HG03064 (cell line): Measurements from ENCODE around the gene DAZ4.
"Not testable (repeated sequence)": the region's sequence is repeated elsewhere in the genome, so short reads cannot be mapped to it uniquely, and the experiment has no call there.

Experiments
- ATAC-seq: cut with Tn5 transposase; IDR thresholded peaks from one replicate; pipeline ENCODE4 v1.9.1; 2021; ENCODE audit warnings: low read depth; ENCODE audit not compliant: unreplicated experiment

DAZ4 gene, protein sequence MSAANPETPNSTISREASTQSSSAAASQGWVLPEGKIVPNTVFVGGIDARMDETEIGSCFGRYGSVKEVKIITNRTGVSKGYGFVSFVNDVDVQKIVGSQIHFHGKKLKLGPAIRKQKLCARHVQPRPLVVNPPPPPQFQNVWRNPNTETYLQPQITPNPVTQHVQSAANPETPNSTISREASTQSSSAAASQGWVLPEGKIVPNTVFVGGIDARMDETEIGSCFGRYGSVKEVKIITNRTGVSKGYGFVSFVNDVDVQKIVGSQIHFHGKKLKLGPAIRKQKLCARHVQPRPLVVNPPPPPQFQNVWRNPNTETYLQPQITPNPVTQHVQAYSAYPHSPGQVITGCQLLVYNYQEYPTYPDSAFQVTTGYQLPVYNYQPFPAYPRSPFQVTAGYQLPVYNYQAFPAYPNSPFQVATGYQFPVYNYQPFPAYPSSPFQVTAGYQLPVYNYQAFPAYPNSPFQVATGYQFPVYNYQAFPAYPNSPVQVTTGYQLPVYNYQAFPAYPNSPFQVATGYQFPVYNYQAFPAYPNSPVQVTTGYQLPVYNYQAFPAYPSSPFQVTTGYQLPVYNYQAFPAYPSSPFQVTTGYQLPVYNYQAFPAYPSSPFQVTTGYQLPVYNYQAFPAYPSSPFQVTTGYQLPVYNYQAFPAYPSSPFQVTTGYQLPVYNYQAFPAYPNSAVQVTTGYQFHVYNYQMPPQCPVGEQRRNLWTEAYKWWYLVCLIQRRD

DNA sequence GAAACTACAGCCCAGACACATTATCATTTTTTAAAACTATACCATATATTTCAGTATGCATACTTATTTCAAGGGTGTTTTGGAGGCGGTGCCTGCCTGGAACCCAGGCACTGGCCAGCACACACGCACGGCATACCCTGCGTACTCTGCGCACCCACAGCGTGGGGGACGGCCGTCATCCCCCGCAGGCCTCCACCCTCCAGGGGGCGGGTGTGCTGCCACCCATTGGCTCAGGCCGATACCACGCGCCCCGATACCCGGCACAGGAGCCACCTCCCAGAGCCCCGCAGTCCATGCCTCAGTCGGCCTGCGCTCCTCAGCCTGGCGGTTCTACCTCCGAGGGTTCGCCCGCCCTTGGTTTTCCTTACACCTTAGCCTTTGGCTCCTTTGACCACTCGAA, at the start of gene DAZ4:
Gene DAZ4 (plus strand): TSS at position 301 of the 400 bp plus-strand sequence. CDS start 208 bp downstream, outside the sequence.
- ATAC-seq = not testable (repeated sequence)

DNA sequence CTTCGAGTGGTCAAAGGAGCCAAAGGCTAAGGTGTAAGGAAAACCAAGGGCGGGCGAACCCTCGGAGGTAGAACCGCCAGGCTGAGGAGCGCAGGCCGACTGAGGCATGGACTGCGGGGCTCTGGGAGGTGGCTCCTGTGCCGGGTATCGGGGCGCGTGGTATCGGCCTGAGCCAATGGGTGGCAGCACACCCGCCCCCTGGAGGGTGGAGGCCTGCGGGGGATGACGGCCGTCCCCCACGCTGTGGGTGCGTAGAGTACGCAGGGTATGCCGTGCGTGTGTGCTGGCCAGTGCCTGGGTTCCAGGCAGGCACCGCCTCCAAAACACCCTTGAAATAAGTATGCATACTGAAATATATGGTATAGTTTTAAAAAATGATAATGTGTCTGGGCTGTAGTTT, 20.4 kb upstream of the DAZ4 start, which contains the start of gene DAZ3:
Gene DAZ3 (minus strand): TSS at position 101 of the 400 bp plus-strand sequence. CDS start 208 bp downstream, outside the sequence.
- not testable (repeated sequence) for ATAC-seq

DNA sequence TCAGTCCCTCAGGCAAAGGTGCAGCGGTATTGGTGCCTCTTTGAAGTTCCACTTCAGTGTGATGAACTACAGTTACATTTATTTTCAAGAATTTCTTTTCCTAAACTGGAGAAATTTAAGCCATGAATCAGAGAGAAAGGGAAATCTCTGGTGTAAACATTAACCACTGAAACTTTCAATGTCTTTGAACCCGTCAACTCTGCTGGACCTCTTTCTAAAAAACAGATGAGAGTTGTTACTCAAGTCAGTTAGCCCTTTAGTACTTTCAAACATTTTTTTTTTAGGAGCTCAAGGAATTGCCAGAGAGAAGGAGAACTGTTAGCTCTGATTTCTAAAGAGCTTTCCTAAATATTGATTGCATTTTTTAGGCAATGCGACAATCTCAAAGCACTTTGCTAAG, 11.9 kb upstream of the DAZ4 start:
- ATAC-seq = not testable (repeated sequence)

DNA sequence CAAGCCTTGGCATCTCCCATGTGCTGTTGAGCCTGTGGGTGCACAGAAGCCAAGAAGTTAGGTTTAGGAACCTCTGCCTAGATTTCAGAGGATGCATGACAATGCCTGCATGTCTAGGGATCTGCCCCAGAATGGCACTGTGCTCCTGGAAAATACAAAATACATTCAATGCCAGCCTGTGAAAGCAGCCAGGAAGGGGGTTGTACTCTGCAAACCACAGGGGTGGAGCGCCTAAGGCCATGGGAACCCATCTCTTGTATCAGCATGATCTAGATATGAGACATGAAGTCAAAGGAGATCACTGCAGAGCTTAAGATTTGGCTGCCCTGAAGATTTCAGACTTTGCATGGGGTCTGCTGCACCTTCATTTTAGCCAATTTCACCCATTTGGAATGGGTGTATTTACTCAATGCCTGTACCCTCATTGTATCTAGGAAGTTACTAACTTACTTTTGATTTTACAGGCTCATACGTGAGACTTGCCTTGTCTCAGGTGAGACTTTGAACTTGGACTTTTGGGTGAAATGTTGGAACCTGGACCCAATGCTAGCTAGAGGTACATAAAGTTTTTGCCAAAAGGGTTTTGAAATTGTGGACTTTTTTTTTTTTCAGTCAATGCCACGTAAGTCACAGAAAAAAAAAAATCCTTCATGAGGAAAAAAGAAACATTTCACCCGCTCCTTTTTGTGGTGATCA, 9.4 kb upstream of the DAZ4 start:
- ATAC-seq = not testable (repeated sequence)

DNA sequence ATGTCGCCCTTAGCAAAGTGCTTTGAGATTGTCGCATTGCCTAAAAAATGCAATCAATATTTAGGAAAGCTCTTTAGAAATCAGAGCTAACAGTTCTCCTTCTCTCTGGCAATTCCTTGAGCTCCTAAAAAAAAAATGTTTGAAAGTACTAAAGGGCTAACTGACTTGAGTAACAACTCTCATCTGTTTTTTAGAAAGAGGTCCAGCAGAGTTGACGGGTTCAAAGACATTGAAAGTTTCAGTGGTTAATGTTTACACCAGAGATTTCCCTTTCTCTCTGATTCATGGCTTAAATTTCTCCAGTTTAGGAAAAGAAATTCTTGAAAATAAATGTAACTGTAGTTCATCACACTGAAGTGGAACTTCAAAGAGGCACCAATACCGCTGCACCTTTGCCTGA, 8.7 kb upstream of the DAZ4 start:
- not testable (repeated sequence) for ATAC-seq
